NCI-H69 (cell line): ENCODE data around the gene EVI5L.
"Not testable (repeated sequence)": the region's sequence is repeated elsewhere in the genome, so short reads cannot be mapped to it uniquely, and the experiment has no call there.

Source experiments
- DNase-seq: peaks from one replicate; lab custom pipeline; 2025; lab: John Stamatoyannopoulos, UW

Gene EVI5L

GRCh38 chr19:7872306-7873204 is 42.5 kb downstream of the EVI5L start:
- no peak for DNase-seq

GRCh38 chr19:7873304-7874075 is 43.5 kb downstream of the EVI5L start:
- no peak for DNase-seq

- peak; percentile 95 for DNase-seq
Observed at GRCh38 chr19:7874076-7874896, 44.3 kb downstream of the EVI5L start, which contains the start of gene PRR36. Gene PRR36 (minus strand): TSS chr19:7874390. CDS start chr19:7873689, 701 bp downstream.

DNA sequence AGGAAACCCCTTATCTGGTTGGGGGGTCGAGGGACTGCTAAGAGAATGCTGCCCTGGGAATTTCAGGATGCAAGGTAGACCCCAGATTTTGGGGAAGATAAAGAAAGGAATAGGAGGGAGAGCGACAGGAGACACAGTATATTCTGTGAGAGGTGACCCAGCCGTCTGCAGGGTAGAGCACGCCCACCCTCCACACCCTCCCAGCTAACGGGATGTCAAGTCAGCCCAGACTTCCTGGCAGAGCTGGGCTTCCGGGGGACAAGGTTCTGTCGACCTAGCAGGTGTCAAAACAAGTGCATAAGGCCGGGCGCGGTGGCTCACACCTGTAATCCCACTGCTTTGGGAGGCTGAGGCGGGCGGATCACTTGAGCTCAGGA is 44.9 kb downstream of the EVI5L start:
- DNase-seq, result no peak

GRCh38 chr19:7877249-7877836 is 47.3 kb downstream of the EVI5L start:
- DNase-seq, result no peak

DNA sequence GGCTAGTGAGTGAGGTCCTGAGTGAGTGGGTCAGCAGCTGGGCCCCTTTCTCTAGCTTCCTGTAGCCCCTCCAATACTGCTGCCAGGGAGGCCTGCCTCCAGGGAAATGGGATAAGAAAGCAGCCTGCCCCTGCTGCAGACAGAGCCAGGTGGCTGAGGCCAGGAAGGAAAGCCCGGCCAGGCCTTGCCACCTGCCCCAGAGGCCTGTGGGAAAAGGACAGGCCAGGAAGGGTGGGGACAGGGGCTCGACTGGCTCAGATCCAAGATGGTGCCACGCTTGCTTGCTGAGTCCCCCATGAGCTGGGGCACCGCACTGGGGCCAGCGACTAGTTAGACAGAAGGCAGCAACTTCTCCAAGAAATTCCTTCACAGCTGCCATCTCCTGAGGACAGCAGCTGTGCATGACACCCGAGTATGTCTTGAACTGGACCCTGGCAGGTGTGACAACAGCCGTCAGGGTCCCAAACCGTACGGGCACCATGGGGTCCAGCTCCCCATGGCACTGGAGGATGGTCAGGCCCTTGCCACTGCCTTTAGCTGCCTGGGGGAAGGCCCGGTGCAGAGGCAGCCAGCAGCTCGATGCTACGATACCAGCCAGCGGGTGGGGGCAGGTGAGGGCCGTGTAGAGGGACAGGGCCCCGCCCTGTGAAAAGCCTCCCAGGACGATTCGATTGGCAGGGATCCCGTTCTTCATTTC is 49.2 kb downstream of the EVI5L start:
- no peak for DNase-seq

DNA sequence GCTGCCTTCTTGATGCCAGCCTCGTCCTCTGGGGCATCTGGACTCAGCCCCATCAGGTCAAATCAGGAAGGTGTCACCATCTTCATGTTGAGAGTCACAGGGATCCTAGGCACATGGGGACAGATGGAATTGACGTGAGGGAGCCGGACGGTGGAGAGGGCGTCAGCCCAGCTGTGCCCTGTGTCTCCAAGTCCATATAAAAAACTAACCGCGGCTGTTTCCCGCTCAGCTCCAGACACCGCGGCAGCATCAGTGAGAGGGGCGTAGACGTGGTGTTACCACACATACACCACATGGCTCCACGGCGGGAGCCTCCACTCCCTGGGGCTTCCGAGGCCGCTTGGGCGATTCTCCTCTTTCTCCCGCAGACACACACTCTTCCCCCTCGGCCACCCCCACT is 49.8 kb downstream of the EVI5L start:
- DNase-seq, result peak; percentile 52

DNA sequence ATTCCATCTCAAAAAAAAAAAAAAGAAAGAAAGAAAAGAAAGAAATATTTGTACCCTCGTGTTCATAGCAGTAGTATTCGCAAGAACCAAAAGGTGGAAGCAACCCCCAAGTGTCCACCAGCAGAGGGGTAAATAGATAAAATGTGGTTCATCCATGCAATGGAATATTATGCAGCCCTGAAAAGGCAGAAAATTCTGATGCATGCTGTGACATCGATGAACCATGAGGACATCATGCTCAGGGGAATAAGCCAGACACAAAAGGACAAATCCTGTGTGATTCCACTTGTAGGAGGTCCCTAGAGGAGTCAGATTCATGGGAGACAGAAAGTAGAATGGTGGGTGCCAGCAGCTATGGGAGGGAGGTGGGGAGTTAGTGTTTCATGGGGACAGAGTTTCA is 51.9 kb downstream of the EVI5L start:
- DNase-seq, result no peak

DNA sequence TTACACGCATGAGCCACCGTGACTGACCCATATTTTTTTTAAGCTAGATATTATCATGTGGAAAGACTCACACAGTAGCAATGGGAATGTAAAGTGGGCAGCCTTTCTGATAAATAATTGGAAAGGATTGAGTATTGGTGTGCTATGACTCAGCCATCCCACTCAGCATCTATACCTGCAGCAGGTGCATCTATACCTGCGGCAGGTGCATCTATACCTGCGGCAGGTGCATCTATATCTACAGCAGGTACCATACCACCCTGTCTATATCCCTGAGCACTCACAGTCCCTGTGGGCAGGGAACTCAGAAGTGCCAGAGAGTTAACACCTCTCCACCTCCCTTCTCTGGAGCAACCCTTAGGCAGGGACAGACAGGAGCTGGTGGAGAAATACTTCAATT is 53.1 kb downstream of the EVI5L start:
- no peak for DNase-seq

DNA sequence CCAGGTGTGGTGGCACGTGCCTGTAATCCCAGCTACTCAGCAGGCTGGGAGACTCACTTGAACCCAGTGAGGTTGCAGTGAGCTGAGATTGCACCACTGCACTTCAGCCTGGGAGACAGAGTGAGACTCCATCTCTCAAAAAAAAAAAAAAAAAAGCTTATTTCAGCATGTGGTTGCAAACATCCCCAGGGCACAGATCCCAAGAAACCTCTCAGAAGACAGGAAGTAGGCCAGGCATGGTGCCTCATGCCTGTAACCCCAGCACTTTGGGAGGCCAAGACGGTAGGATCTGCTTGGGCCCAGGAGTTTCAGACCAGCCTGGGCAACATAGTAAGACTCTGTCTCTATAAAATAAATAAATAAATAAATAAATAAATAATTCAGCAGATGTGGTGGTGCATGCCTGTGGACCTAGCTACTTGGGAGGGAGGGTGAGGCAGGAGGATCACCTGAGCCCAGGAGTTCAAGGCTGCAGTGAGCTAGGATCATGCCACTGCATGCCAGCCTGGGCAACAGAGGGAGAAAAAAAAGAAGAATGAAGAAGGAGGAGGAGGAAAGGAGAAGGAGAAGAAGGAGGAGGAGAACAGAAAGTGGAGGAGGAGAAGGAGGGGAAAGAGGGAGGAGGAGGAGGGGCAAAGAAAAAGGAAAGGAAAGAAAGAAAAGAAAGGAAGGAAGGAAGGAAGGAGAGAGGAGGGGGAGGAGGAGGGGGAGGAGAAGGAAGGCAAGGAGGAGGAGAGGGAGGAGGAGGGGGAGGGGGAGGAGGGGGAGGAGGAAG is 54.0 kb downstream of the EVI5L start:
- DNase-seq, result peak; percentile 25

DNA sequence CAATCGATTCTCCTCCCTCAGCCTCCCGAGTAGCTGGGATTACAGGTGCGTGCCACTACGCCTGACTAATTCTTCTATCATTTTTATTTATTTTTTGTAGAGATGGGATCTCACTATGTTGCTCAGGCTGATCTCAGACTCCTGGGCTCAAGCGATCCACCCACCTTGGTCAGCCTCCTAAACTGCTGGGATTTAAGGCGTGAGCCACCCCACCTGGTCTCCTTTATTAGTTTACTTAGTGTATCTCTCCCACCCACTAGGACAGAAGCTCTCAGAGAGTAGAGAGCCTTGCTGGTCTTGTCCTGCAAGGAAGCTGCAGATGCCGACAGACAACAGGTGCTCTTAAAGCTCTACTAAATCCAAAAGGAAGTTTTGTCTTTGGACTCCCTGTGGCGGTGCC is 55.8 kb downstream of the EVI5L start:
- no peak for DNase-seq

DNA sequence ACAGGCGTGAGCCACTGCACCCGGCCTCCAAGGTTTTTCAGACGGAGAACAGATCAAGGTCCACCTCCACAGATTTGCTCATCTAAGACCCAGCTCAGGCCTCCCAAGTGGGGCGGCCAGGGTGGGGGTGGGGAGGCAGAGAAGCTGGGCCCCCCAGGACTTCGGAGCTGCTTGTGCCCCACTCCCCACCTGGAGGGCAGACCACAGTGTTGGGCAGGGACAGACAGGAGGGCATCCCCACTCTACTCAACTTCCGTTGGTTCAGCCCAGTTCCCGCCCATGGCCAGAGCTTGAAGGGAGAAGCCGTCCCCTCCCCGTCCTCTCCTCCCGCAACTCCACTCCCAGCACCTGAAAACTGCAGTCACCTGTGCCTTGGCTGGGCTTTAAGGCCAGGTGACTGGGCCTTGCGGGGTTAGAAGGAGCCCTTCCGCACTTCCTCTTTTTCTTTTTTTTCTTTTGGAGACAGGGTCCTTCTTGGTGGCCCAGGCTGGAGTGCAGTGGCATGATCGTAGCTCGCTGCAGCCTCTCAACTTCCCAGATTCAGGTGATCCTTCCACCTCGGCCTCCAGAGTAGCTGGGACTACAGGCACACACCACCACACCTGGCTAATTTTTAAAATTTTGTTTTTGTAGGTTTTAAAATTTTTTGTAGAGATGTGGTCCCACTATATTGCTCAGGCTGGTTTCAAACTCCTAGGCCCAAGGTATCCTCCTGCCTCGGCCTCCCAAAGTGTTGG is 57.6 kb downstream of the EVI5L start:
- DNase-seq, result no peak

DNA sequence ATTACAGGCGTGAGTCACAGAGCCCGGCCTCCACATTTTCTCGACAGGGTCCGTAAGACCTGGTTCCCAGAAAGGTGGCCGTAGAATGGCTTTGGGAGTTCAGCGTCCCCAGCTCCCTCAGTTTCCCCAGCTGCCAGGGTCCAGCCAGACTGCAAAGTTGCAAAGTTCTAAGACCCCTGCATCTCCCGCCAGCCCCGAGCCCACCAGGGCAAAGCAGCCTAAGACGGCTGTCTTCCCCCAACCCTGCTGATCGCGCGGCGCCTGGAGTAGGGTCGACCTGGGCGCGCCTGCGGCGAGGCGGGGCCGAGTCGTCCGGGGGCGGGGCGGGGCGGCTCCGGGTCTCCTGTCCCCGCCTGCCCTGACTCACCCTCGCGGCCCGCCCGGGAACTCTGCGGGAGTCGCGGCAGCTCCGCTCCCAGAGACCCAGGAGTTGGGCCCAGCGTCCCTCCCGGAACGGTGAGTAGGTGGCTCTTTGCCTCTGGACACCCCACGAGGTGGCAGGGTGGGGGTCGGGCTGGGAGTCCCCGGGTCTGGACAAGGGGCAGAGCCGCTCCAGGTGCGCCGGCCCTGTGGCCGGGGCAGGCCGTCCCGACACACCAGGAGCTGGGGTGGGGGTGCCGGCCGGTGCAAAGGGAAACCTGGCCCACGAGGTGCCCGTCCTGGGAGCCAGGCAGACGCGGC is 58.3 kb downstream of the EVI5L start, which contains the start of gene LRRC8E:
Gene LRRC8E (plus strand): TSS at position 366 of the 681 bp plus-strand sequence. CDS start 7,094 bp downstream, outside the sequence.
- DNase-seq, result peak; percentile 73

- DNase-seq, result no peak
Observed at GRCh38 chr19:7888826-7889217, 58.8 kb downstream of the EVI5L start.

DNA sequence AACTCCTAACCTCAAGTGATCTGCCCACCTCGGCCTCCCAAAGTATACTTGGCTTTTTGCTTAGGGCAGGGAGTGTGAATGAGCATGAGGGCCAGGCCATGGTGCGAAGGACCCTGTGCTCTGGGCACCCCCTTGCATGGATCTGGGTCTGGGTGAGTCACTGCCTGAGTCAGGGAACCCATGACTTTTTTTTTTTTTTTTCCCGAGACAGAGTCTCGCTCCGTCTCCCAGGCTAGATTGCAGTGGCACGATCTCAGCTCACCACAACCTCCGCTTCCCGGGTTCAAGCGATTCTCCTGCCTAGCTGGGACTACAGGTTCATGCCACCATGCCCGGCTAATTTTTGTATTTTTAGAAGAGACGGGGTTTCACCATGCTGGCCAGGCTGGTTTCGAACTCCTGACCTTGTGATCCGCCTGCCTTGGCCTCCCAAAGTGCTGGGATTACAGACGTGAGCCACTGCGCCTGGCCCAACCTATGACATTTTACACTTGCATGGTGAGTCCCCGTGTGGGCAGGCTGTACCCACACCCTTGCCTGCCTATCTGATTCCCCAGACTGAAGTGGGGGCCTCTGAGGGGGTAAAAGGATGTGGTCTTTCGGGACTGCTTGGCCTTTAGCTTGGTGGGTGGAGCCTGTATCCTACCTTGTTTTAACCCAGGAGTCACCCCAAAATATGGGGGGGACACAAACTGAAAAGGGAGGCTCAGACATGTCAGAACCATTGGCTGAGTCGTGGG is 63.5 kb downstream of the EVI5L start:
- DNase-seq, result not testable (repeated sequence)

DNA sequence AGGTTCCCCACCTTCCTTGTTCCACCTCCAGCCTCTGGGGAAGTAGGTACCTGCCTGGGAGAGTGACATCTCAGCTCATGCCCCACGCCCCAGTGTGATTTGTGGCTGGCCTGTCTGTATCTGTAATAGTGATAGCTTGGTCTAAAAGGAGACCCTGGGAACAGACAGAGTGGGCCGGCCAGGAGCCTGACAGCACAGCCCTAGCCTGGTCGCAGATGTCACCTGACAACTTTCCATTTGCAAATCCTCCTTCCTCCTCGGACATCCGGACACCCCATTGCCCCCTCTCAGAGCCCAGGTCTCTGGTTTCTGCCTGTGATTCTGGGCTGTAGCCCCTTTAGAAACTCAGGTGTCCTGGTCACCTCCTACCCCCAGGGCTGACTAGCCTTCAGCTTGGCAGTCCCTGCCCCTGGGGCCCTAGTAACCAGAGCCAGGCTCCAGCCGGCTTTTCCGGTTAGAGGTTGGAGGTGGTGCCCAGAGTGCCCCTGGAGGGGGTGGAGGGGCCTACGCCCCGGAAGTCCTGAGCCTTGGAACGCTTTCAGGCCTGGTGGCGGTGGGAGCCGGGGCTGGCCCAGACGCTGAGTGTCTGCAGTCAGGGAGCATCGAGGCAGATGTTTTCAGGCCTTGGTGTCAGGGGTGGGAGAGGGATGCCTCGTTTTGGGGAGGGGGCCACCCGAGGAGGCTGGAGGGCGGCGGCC is 64.7 kb downstream of the EVI5L start:
- DNase-seq, result no peak

DNA sequence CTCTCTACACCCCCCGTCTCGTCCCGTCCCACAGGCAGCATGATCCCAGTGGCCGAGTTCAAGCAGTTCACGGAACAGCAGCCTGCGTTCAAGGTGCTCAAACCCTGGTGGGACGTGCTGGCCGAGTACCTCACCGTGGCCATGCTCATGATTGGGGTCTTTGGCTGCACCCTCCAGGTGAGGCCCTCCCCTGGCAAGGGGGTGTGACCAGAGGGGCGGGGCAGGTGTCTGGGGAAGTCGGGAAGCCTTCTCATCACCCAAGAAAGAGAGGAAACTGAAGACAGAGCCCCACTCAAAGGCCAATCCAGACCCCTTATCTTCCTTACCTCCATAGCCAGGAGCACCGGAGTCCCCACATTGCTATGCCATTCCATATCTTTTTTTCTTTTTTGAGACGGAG is 65.5 kb downstream of the EVI5L start:
- no peak for DNase-seq

- DNase-seq, result no peak
Observed at GRCh38 chr19:7897292-7897691, 67.3 kb downstream of the EVI5L start.
